Myocyte (in vitro differentiated cells): Measurements from ENCODE around the gene NGFR. TPM values are rescaled to one million over a fixed set of nuclear protein-coding genes. Genes with fewer than 3 reads are reported as not detected.

Experiments
- DNase-seq: peaks from one replicate; pipeline ENCODE4 v3.0.0-alpha.2; 2012; ENCODE audit warnings: low read depth
- total RNA-seq: library from RNA; depleted of rRNA; stranded (reverse); fragments of >200 nt; gene quantifications from 2 replicates; pipeline ENCODE4 v1.2.3, GENCODE V29; 2014

NGFR gene
- total RNA-seq, 1 donor from 2014 or later: 44.7 TPM

- DNase-seq: no peak
Observed at GRCh38 chr17:49468811-49469385, 26.2 kb upstream of the NGFR start.

GRCh38 chr17:49469831-49470810 is 25.0 kb upstream of the NGFR start:
- DNase-seq: no peak

GRCh38 chr17:49471089-49471683 is 23.9 kb upstream of the NGFR start:
- peak; percentile 71 for DNase-seq

GRCh38 chr17:49471769-49472168 is 23.3 kb upstream of the NGFR start:
- no peak for DNase-seq

- no peak for DNase-seq
Observed at GRCh38 chr17:49472527-49472926, 22.6 kb upstream of the NGFR start.

GRCh38 chr17:49473900-49474751 is 21.0 kb upstream of the NGFR start:
- DNase-seq: no peak

- no peak for DNase-seq
Observed at GRCh38 chr17:49477709-49478108, 17.4 kb upstream of the NGFR start.

- peak; percentile 31 for DNase-seq
Observed at GRCh38 chr17:49480836-49481615, 14.1 kb upstream of the NGFR start.

GRCh38 chr17:49482144-49482817 is 12.8 kb upstream of the NGFR start:
- peak; percentile 30 for DNase-seq

- DNase-seq: no peak
Observed at GRCh38 chr17:49483599-49484509, 11.2 kb upstream of the NGFR start.

GRCh38 chr17:49484588-49484987 is 10.5 kb upstream of the NGFR start:
- no peak for DNase-seq

- no peak for DNase-seq
Observed at GRCh38 chr17:49486012-49486641, 9.0 kb upstream of the NGFR start.

- DNase-seq: no peak
Observed at GRCh38 chr17:49487183-49487582, 7.9 kb upstream of the NGFR start.

GRCh38 chr17:49488612-49489011 is 6.5 kb upstream of the NGFR start:
- DNase-seq: no peak

GRCh38 chr17:49489348-49489747 is 5.7 kb upstream of the NGFR start:
- no peak for DNase-seq

- no peak for DNase-seq
Observed at GRCh38 chr17:49490276-49490675, 4.8 kb upstream of the NGFR start.

- DNase-seq: peak; percentile 43
Observed at GRCh38 chr17:49491192-49491769, 3.8 kb upstream of the NGFR start.
